Thoracic aorta (tissue), 2 donors: ENCODE data around the gene OR1I1. TPM values are rescaled to one million over a fixed set of nuclear protein-coding genes. Genes with fewer than 3 reads are reported as not detected.
"Not testable (repeated sequence)": the region's sequence is repeated elsewhere in the genome, so short reads cannot be mapped to it uniquely, and the experiment has no call there.

Experiments
- ATAC-seq: fragments of 150-250 bp; one replicate; pipeline ENCODE4 v1.8.0; 2017; ENCODE audit warnings: low read depth; ENCODE audit not compliant: insufficient number of reproducible peaks, low FRiP score
- DNase-seq: peaks from one replicate; pipeline ENCODE4 v3.0.0-alpha.2; 2020; ENCODE audit warnings: low spot score
- H3K27ac ChIP-seq, 2 donors: fragments of 200-600 bp; sonication (generic); 1 replicate in 1 of 2; 2 replicates in 1 of 2; pipeline ENCODE4 v1.5.1; 2016; ENCODE audit warnings: mild to moderate bottlenecking in 2 of 2, moderate library complexity in 2 of 2
- H3K27me3 ChIP-seq: fragments of 200-600 bp; sonication (generic); replicated peaks from 2 replicates; pipeline ENCODE4 v1.6.0; 2016; ENCODE audit warnings: mild to moderate bottlenecking; ENCODE audit not compliant: insufficient read depth
- H3K36me3 ChIP-seq: fragments of 200-600 bp; sonication (generic); one replicate; pipeline ENCODE4 v1.5.1; 2016
- H3K4me1 ChIP-seq, 2 donors: fragments of 200-600 bp; sonication (generic); 1 replicate in 1 of 2; 2 replicates in 1 of 2; pipeline versions ENCODE4 v1.5.1 to v1.6.0; 2016; ENCODE audit warnings: low read depth in 2 of 2, mild to moderate bottlenecking in 1 of 2; ENCODE audit not compliant: control insufficient read depth in 1 of 2
- H3K4me3 ChIP-seq: fragments of 200-600 bp; sonication (generic); 2 replicates; pipeline ENCODE4 v1.5.1; 2016; ENCODE audit warnings: mild to moderate bottlenecking
- H3K9me3 ChIP-seq: fragments of 200-600 bp; sonication (generic); 2 replicates; pipeline ENCODE4 v1.5.1; 2016
- total RNA-seq, 2 donors: library from RNA; depleted of rRNA; stranded (reverse); fragments of >200 nt; gene quantifications; one replicate each; pipeline versions ENCODE4 v1.1.0 to v1.2.3, GENCODE V29; 2016
- TF ChIP-seq, protein P1 (sequence below): fragments of 200-600 bp; sonication (generic); IDR thresholded peaks from one replicate; pipeline ENCODE4 v1.5.1; 2019; ENCODE audit warnings: antibody characterized with exemption

OR1I1 gene
- total RNA-seq, 2 donors from 2014 or later = not detected

- Histone ChIP-seq H3K4me1 (no peaks in the 10 kb centered on the region), H3K27ac (no peak overlapping the region), H3K4me3 (no peak overlapping the region), H3K9me3 (no peaks in the 10 kb centered on the region), H3K27me3 (no peaks in the 10 kb centered on the region), H3K36me3 (no peaks in the 10 kb centered on the region)
- TF ChIP-seq, protein P1, sequence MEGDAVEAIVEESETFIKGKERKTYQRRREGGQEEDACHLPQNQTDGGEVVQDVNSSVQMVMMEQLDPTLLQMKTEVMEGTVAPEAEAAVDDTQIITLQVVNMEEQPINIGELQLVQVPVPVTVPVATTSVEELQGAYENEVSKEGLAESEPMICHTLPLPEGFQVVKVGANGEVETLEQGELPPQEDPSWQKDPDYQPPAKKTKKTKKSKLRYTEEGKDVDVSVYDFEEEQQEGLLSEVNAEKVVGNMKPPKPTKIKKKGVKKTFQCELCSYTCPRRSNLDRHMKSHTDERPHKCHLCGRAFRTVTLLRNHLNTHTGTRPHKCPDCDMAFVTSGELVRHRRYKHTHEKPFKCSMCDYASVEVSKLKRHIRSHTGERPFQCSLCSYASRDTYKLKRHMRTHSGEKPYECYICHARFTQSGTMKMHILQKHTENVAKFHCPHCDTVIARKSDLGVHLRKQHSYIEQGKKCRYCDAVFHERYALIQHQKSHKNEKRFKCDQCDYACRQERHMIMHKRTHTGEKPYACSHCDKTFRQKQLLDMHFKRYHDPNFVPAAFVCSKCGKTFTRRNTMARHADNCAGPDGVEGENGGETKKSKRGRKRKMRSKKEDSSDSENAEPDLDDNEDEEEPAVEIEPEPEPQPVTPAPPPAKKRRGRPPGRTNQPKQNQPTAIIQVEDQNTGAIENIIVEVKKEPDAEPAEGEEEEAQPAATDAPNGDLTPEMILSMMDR = no peak
- ATAC-seq = no peak
- DNase-seq = no peak
Observed at GRCh38 chr19:15050639-15051038, 31.4 kb upstream of the OR1I1 start.

GRCh38 chr19:15062036-15062435 is 20.0 kb upstream of the OR1I1 start:
- H3K4me1 ChIP-seq = no peaks in the 10 kb centered on the region
- DNase-seq (no peak), ATAC-seq (no peak)
- no peaks in the 10 kb centered on the region for H3K27me3 ChIP-seq
- H3K4me3 ChIP-seq = no peak overlapping the region
- H3K9me3 ChIP-seq = no peaks in the 10 kb centered on the region
- no peak overlapping the region for H3K27ac ChIP-seq
- H3K36me3 ChIP-seq = no peaks in the 10 kb centered on the region
- TF ChIP-seq, protein P1 = no peak

- not testable (repeated sequence) for ATAC-seq, H3K36me3 ChIP-seq, H3K9me3 ChIP-seq, H3K4me3 ChIP-seq, H3K27me3 ChIP-seq, H3K27ac ChIP-seq, DNase-seq, H3K4me1 ChIP-seq
Observed at GRCh38 chr19:15070386-15070785, 11.6 kb upstream of the OR1I1 start.

DNA sequence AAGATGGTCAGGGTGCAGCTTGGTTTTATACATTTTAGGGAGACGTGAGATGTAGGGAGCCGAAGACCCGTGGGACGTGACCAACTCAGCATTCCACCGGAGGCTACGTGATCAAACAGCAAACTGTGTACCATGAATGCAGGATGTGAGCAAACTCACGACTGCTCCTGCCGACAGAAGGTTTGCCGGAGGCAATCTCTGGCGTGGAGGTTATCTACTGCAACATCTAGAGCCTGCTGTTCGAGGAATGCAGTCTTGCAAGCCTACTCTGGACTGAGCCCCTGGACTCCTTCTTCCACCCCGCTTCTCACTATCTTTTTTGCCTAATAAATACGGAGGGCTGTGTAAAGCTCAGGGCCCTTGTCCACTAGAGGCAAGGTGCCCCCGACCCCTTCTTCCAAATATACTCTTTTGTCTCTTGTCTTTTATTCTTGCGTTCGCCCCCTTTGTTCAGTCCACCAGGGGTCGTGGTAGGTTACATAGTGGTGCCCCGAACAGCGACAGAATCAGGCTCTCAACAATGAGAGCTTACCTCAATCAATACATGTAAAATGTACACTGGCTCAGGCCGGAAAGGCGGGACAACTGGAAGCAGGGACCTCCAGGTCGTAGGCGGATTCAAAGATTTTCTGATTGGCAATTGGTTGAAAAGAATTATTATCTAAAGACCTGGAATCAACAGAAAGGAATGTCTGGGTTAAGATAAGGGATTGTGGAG is 8.9 kb upstream of the OR1I1 start:
- H3K4me1 ChIP-seq = no peaks in the 10 kb centered on the region
- DNase-seq = no peak
- H3K27ac ChIP-seq = no peak overlapping the region
- no peaks in the 10 kb centered on the region for H3K27me3 ChIP-seq
- H3K4me3 ChIP-seq = no peak overlapping the region
- no peaks in the 10 kb centered on the region for H3K36me3 ChIP-seq
- no peaks in the 10 kb centered on the region for H3K9me3 ChIP-seq
- no peak for ATAC-seq
- TF ChIP-seq, protein P1 = no peak

DNA sequence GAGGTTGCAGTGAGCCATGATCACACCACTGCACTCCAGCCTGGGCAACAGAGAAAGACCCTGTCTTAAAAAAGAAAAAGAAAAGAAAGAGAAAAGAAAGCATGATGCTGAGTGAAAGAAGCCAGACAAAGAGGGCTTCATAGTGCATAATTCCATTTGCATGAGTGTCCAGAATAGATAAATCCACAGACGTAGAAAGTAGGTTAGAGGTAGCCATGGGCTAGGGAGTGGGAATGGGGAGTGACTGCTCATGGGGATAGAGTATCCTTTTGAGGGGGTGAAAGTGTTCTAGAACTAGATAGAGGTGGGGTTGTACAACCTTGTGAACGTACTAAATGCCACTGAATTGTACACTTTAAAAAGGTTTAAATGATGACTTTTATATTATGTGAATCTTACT is 7.6 kb upstream of the OR1I1 start:
- H3K4me1 ChIP-seq = no peaks in the 10 kb centered on the region
- TF ChIP-seq, protein P1 = no peak
- H3K4me3 ChIP-seq = no peak overlapping the region
- ATAC-seq = no peak
- H3K27ac ChIP-seq = no peak overlapping the region
- no peak for DNase-seq
- H3K9me3 ChIP-seq = no peaks in the 10 kb centered on the region
- H3K27me3 ChIP-seq = no peaks in the 10 kb centered on the region
- no peaks in the 10 kb centered on the region for H3K36me3 ChIP-seq

- no peaks in the 10 kb centered on the region for H3K9me3 ChIP-seq
Observed at GRCh38 chr19:15075806-15076205, 6.2 kb upstream of the OR1I1 start.

GRCh38 chr19:15080002-15080401 is 2.0 kb upstream of the OR1I1 start:
- H3K9me3 ChIP-seq, H3K4me3 ChIP-seq, H3K36me3 ChIP-seq, ATAC-seq, H3K4me1 ChIP-seq, H3K27ac ChIP-seq, H3K27me3 ChIP-seq, DNase-seq: not testable (repeated sequence)

More at GRCh38 chr19:15075806-15076205, 6.2 kb upstream of the OR1I1 start:
- ATAC-seq (no peak), DNase-seq (no peak)
- Histone ChIP-seq H3K4me1 (no peaks in the 10 kb centered on the region), H3K36me3 (no peaks in the 10 kb centered on the region), H3K27me3 (no peaks in the 10 kb centered on the region), H3K4me3 (no peak overlapping the region), H3K27ac (no peak overlapping the region)
- TF ChIP-seq, protein P1 = no peak
